ENCODE measurements around the gene LMOD2. TPM values are rescaled to one million over a fixed set of nuclear protein-coding genes. Genes with fewer than 3 reads are reported as not detected.

Gene LMOD2
- total and polyA plus RNA-seq, 2 experiments from 2014 or later = not detected

- DNase-seq (ENCODE audit: low spot score) (no peak), ATAC-seq (no peak)
- H3K9me2 ChIP-seq (ENCODE audit: insufficient read depth) = peaks cover 4% of the 10 kb centered on the region
- Mint-ChIP-seq H3K9me3 (no peaks in the 10 kb centered on the region), H3K4me1 (peaks cover 12% of the 10 kb centered on the region), H3K27me3 (ENCODE audit: insufficient read depth, low read depth, poor library complexity) (peaks cover 1% of the 10 kb centered on the region), H3K36me3 (ENCODE audit: low read depth) (no peaks in the 10 kb centered on the region; the same call in 2 of the 3 replicates), H3K27ac (no peak overlapping the region), H3K4me3 (no peak overlapping the region)
- H3K36me3 ChIP-seq (ENCODE audit: insufficient read depth) = no peaks in the 10 kb centered on the region
- no peaks in the 10 kb centered on the region for H4K20me1 ChIP-seq (replicated peaks; ENCODE audit: insufficient read depth)
- H3K27ac ChIP-seq (ENCODE audit: low read depth) = no peak overlapping the region
- H3F3A ChIP-seq (replicated peaks; ENCODE audit: low read depth) = no peaks in the 10 kb centered on the region
- H3K27me3 ChIP-seq (ENCODE audit: insufficient read depth) = no peaks in the 10 kb centered on the region
- H3K4me1 ChIP-seq (ENCODE audit: insufficient read depth) = peaks cover 16% of the 10 kb centered on the region; the same call in 1 of the 2 replicates
- no peak overlapping the region for H3K4me2 ChIP-seq
- no peaks in the 10 kb centered on the region for H3K79me2 ChIP-seq (replicated peaks; ENCODE audit: insufficient read depth)
- TF ChIP-seq REST (IDR thresholded peaks at IDR 0.05; ENCODE audit: unreplicated experiment) (no peak), STAT1 (IDR thresholded peaks at IDR 0.05; ENCODE audit: unreplicated experiment) (no peak), CTCF (conservative IDR thresholded peaks at IDR 0.05; ENCODE audit: low read depth in 2 of 2) (no peak), EZH2phosphoT487 (IDR thresholded peaks at IDR 0.05; ENCODE audit: unreplicated experiment) (no peak), EZH2 (IDR thresholded peaks at IDR 0.05; ENCODE audit: low read depth, unreplicated experiment) (no peak), ETS1 (IDR thresholded peaks at IDR 0.05) (no peak), POLR2AphosphoS5 (IDR thresholded peaks at IDR 0.05; ENCODE audit: low read depth) (no peak), ZNF331 (CRISPR knock-in tag; IDR thresholded peaks at IDR 0.05; ENCODE audit: low read depth) (no peak), ZNF114 (CRISPR knock-in tag; IDR thresholded peaks at IDR 0.05) (no peak), JUNB (IDR thresholded peaks at IDR 0.05; ENCODE audit: unreplicated experiment) (no peak), CREB1 (CRISPR knock-in tag; IDR thresholded peaks at IDR 0.05; ENCODE audit: low read depth) (no peak)
- H3K4me3 ChIP-seq = no peak overlapping the region
- no peak overlapping the region for H2AFZ ChIP-seq
These were observed 1.1 kb downstream of the LMOD2 start for GRCh38 chr7:123656544-123657303.
